Measurements from ENCODE around the gene CDC42EP3.

- no peak for TF ChIP-seq CTCF (IDR thresholded peaks at IDR 0.05)
- TF ChIP-seq POLR2A (IDR thresholded peaks at IDR 0.05), result no peak
These were observed 39.9 kb upstream of the CDC42EP3 start for GRCh38 chr2:37711308-37711731.

All from thyroid gland (tissue), 4 donors.